GM23338 (cell line): Measurements from ENCODE around the gene EFNB3. TPM values are rescaled to one million over a fixed set of nuclear protein-coding genes. Genes with fewer than 3 reads are reported as not detected.

Experiments
- ATAC-seq: fragments of 200-7000 bp; cut with Tn5 transposase; 3 replicates; pipeline ENCODE4 v1.9.1; 2020
- DNase-seq: peaks from one replicate; pipeline ENCODE4 v3.0.0-alpha.2; 2015; ENCODE audit warnings: low spot score
- H2AFZ ChIP-seq: fragments of 200-600 bp; sonication (generic); 2 replicates; pipeline ENCODE4 v1.8.0; 2016; ENCODE audit warnings: antibody characterized with exemption, mild to moderate bottlenecking, moderate library complexity
- H3F3A ChIP-seq: fragments of 200-600 bp; sonication (generic); replicated peaks from 2 replicates; pipeline ENCODE4 v1.8.0; 2017; ENCODE audit warnings: antibody characterized with exemption, mixed run types, low read depth
- H3K27ac ChIP-seq: fragments of 200-600 bp; sonication (generic); 2 replicates; pipeline ENCODE4 v1.6.1; 2016; ENCODE audit warnings: low read depth
- H3K27me3 ChIP-seq: fragments of 200-600 bp; sonication (generic); 2 replicates; pipeline ENCODE4 v1.8.0; 2016; ENCODE audit warnings: mild to moderate bottlenecking, mixed run types, moderate library complexity; ENCODE audit not compliant: insufficient read depth
- H3K36me3 ChIP-seq: fragments of 200-600 bp; sonication (generic); 2 replicates; pipeline ENCODE4 v1.8.0; 2016; ENCODE audit warnings: mild to moderate bottlenecking; ENCODE audit not compliant: insufficient read depth
- H3K4me1 ChIP-seq: fragments of 200-600 bp; sonication (generic); 2 replicates; pipeline ENCODE4 v1.8.0; 2016; ENCODE audit warnings: mild to moderate bottlenecking, moderate library complexity; ENCODE audit not compliant: insufficient read depth
- H3K4me2 ChIP-seq: fragments of 200-600 bp; sonication (generic); 2 replicates; pipeline ENCODE4 v1.7.1; 2017; ENCODE audit warnings: mixed run types
- H3K4me3 ChIP-seq: fragments of 200-600 bp; sonication (generic); 2 replicates; pipeline ENCODE4 v1.6.1; 2016; ENCODE audit warnings: mixed run types
- H3K79me2 ChIP-seq: fragments of 200-600 bp; sonication (generic); replicated peaks from 2 replicates; pipeline ENCODE4 v1.8.0; 2017; ENCODE audit warnings: mild to moderate bottlenecking; ENCODE audit not compliant: insufficient read depth
- H3K9me2 ChIP-seq: fragments of 200-600 bp; sonication (generic); 2 replicates; pipeline ENCODE4 v1.8.0; 2017; ENCODE audit not compliant: insufficient read depth
- H4K20me1 ChIP-seq: fragments of 200-600 bp; sonication (generic); replicated peaks from 2 replicates; pipeline ENCODE4 v1.8.0; 2017; ENCODE audit warnings: mild to moderate bottlenecking; ENCODE audit not compliant: insufficient read depth
- H3K27ac Mint-ChIP-seq: 2 replicates; pipeline ENCODE4 v1.8.0; 2020; ENCODE audit warnings: inconsistent platforms, mild to moderate bottlenecking, moderate library complexity, mixed read lengths
- H3K27me3 Mint-ChIP-seq: 3 replicates; pipeline ENCODE4 v1.8.0; 2022; ENCODE audit warnings: low read depth, mild to moderate bottlenecking, moderate library complexity, mixed read lengths, inconsistent platforms; ENCODE audit not compliant: insufficient read depth, poor library complexity
- H3K36me3 Mint-ChIP-seq: 3 replicates; pipeline ENCODE4 v1.8.0; 2021; ENCODE audit warnings: low read depth, mild to moderate bottlenecking, inconsistent platforms, moderate library complexity, mixed read lengths
- H3K4me1 Mint-ChIP-seq: 3 replicates; pipeline ENCODE4 v1.8.0; 2020; ENCODE audit warnings: mild to moderate bottlenecking, inconsistent platforms, mixed read lengths
- H3K4me3 Mint-ChIP-seq: 3 replicates; pipeline ENCODE4 v1.8.0; 2021; ENCODE audit warnings: moderate library complexity, mild to moderate bottlenecking, inconsistent platforms, mixed read lengths
- H3K9me3 Mint-ChIP-seq: 3 replicates; pipeline ENCODE4 v1.8.0; 2020; ENCODE audit warnings: moderate library complexity, mild to moderate bottlenecking, inconsistent platforms, mixed read lengths
- EZH2phosphoT487 ChIP-seq: fragments of 200-600 bp; sonication (generic); IDR thresholded peaks from one replicate; pipeline ENCODE4 v1.8.1; 2018; ENCODE audit warnings: antibody characterized with exemption; ENCODE audit not compliant: unreplicated experiment
- JUNB ChIP-seq: IDR thresholded peaks from one replicate; pipeline ENCODE4 v1.6.1; 2016; ENCODE audit warnings: antibody characterized with exemption; ENCODE audit not compliant: unreplicated experiment
- POLR2AphosphoS5 ChIP-seq: IDR thresholded peaks from 2 replicates; pipeline ENCODE4 v1.6.1; 2016; ENCODE audit warnings: antibody characterized with exemption, low read depth
- STAT1 ChIP-seq: IDR thresholded peaks from one replicate; pipeline ENCODE4 v1.6.1; 2016; ENCODE audit warnings: antibody characterized with exemption; ENCODE audit not compliant: unreplicated experiment
- ZNF114 ChIP-seq: fragments of 250-450 bp; sonication (Bioruptor Pico); IDR thresholded peaks from 2 replicates; pipeline ENCODE4 v1.5.0; 2020; ENCODE audit warnings: mild to moderate bottlenecking, moderate library complexity
- ZNF331 ChIP-seq: fragments of 250-450 bp; sonication (Bioruptor Pico); IDR thresholded peaks from 2 replicates; pipeline ENCODE4 v1.5.0; 2020; ENCODE audit warnings: low read depth, mild to moderate bottlenecking, moderate library complexity
- polyA plus RNA-seq: library from polyadenylated mRNA; unstranded; fragments of >200 nt; fragmentation: Nextera tagmentation; extraction: Ambion mirVana; gene quantifications from 2 replicates; pipeline ENCODE4 v1.2.1, GENCODE V29; 2016
- total RNA-seq: library from RNA; depleted of rRNA; stranded (reverse); fragments of >200 nt; shearing (Covaris generic); gene quantifications from 2 replicates; pipeline ENCODE4 v1.2.3, GENCODE V29; 2014
- TF ChIP-seq, protein P1 (sequence below): fragments of 250-450 bp; sonication (Bioruptor Pico); IDR thresholded peaks from 2 replicates; pipeline ENCODE4 v1.5.0; 2020; ENCODE audit warnings: mild to moderate bottlenecking, moderate library complexity
- TF ChIP-seq, protein P2 (sequence below), 2 experiments: fragments of 200-600 bp in 1 of 2; sonication (generic) in 1 of 2; conservative IDR thresholded peaks; 2 replicates each; pipeline versions ENCODE4 v1.5.1 to v1.6.1; 2016 to 2017; ENCODE audit warnings: antibody characterized with exemption in 2 of 2, low read depth in 2 of 2, mild to moderate bottlenecking in 2 of 2, moderate library complexity in 1 of 2
- TF ChIP-seq, protein P3 (sequence below): IDR thresholded peaks from 2 replicates; pipeline ENCODE4 v1.6.1; 2016; ENCODE audit warnings: antibody characterized with exemption

EFNB3 gene
- total and polyA plus RNA-seq, 2 experiments from 2014 or later, result 4.2 to 11.5 TPM

DNA sequence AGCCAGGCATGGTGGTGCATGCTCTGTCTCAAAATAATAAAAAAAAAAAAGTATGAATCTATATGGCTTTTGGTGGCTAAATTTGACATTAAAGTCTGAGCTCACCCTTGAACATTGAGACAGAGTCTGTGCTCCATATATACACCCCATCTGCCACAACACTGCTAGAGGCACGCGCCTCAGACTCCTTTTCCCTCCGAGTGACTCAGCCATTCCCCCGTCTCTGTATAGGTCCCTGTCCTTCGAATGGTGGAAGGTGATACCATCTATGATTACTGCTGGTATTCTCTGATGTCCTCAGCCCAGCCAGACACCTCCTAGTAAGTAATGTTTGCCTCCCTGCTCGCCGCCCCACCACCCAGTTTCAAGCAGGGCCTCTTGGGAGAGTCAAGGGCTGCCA lies 4.5 kb upstream of the EFNB3 start:
- H3K9me3 Mint-ChIP-seq, result no peaks in the 10 kb centered on the region; the same call in 2 of the 3 replicates

More for the DNA sequence above, 4.5 kb upstream of the EFNB3 start:
- Histone ChIP-seq H3K4me1 (peaks cover 14% of the 10 kb centered on the region), H3K27ac (no peak overlapping the region), H3K9me2 (no peaks in the 10 kb centered on the region), H3K4me3 (no peak overlapping the region), H3K79me2 (no peaks in the 10 kb centered on the region), H4K20me1 (no peaks in the 10 kb centered on the region; the same call in 1 of the 2 replicates), H2AFZ (no peak overlapping the region), H3K27me3 (no peaks in the 10 kb centered on the region), H3K36me3 (no peaks in the 10 kb centered on the region), H3K4me2 (no peak overlapping the region), H3F3A (0 out of 2 replicates have a peak, but pooled peaks cover 11% of the 10 kb centered on the region)
- DNase-seq (no peak), ATAC-seq (no peak)
- peaks cover 14% of the 10 kb centered on the region for H3K27me3 Mint-ChIP-seq
- H3K4me3 Mint-ChIP-seq, result no peak overlapping the region
- TF ChIP-seq, protein P1, sequence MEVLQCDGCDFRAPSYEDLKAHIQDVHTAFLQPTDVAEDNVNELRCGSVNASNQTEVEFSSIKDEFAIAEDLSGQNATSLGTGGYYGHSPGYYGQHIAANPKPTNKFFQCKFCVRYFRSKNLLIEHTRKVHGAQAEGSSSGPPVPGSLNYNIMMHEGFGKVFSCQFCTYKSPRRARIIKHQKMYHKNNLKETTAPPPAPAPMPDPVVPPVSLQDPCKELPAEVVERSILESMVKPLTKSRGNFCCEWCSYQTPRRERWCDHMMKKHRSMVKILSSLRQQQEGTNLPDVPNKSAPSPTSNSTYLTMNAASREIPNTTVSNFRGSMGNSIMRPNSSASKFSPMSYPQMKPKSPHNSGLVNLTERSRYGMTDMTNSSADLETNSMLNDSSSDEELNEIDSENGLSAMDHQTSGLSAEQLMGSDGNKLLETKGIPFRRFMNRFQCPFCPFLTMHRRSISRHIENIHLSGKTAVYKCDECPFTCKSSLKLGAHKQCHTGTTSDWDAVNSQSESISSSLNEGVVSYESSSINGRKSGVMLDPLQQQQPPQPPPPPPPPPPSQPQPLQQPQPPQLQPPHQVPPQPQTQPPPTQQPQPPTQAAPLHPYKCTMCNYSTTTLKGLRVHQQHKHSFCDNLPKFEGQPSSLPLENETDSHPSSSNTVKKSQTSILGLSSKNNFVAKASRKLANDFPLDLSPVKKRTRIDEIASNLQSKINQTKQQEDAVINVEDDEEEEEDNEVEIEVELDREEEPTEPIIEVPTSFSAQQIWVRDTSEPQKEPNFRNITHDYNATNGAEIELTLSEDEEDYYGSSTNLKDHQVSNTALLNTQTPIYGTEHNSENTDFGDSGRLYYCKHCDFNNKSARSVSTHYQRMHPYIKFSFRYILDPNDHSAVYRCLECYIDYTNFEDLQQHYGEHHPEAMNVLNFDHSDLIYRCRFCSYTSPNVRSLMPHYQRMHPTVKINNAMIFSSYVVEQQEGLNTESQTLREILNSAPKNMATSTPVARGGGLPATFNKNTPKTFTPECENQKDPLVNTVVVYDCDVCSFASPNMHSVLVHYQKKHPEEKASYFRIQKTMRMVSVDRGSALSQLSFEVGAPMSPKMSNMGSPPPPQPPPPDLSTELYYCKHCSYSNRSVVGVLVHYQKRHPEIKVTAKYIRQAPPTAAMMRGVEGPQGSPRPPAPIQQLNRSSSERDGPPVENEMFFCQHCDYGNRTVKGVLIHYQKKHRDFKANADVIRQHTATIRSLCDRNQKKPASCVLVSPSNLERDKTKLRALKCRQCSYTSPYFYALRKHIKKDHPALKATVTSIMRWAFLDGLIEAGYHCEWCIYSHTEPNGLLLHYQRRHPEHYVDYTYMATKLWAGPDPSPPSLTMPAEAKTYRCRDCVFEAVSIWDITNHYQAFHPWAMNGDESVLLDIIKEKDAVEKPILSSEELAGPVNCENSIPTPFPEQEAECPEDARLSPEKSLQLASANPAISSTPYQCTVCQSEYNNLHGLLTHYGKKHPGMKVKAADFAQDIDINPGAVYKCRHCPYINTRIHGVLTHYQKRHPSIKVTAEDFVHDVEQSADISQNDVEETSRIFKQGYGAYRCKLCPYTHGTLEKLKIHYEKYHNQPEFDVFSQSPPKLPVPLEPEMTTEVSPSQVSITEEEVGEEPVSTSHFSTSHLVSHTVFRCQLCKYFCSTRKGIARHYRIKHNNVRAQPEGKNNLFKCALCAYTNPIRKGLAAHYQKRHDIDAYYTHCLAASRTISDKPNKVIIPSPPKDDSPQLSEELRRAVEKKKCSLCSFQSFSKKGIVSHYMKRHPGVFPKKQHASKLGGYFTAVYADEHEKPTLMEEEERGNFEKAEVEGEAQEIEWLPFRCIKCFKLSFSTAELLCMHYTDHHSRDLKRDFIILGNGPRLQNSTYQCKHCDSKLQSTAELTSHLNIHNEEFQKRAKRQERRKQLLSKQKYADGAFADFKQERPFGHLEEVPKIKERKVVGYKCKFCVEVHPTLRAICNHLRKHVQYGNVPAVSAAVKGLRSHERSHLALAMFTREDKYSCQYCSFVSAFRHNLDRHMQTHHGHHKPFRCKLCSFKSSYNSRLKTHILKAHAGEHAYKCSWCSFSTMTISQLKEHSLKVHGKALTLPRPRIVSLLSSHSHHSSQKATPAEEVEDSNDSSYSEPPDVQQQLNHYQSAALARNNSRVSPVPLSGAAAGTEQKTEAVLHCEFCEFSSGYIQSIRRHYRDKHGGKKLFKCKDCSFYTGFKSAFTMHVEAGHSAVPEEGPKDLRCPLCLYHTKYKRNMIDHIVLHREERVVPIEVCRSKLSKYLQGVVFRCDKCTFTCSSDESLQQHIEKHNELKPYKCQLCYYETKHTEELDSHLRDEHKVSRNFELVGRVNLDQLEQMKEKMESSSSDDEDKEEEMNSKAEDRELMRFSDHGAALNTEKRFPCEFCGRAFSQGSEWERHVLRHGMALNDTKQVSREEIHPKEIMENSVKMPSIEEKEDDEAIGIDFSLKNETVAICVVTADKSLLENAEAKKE (CRISPR knock-in tag), result no peak
- no peak for TF ChIP-seq EZH2phosphoT487
- no peak for TF ChIP-seq JUNB
- TF ChIP-seq STAT1, result no peak
- TF ChIP-seq, protein P2, sequence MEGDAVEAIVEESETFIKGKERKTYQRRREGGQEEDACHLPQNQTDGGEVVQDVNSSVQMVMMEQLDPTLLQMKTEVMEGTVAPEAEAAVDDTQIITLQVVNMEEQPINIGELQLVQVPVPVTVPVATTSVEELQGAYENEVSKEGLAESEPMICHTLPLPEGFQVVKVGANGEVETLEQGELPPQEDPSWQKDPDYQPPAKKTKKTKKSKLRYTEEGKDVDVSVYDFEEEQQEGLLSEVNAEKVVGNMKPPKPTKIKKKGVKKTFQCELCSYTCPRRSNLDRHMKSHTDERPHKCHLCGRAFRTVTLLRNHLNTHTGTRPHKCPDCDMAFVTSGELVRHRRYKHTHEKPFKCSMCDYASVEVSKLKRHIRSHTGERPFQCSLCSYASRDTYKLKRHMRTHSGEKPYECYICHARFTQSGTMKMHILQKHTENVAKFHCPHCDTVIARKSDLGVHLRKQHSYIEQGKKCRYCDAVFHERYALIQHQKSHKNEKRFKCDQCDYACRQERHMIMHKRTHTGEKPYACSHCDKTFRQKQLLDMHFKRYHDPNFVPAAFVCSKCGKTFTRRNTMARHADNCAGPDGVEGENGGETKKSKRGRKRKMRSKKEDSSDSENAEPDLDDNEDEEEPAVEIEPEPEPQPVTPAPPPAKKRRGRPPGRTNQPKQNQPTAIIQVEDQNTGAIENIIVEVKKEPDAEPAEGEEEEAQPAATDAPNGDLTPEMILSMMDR (conservative IDR thresholded peaks at IDR 0.05; ENCODE audit: low read depth in 2 of 2), result no peak
- TF ChIP-seq ZNF114 (CRISPR knock-in tag), result no peak
- TF ChIP-seq POLR2AphosphoS5, result no peak
- TF ChIP-seq, protein P3, sequence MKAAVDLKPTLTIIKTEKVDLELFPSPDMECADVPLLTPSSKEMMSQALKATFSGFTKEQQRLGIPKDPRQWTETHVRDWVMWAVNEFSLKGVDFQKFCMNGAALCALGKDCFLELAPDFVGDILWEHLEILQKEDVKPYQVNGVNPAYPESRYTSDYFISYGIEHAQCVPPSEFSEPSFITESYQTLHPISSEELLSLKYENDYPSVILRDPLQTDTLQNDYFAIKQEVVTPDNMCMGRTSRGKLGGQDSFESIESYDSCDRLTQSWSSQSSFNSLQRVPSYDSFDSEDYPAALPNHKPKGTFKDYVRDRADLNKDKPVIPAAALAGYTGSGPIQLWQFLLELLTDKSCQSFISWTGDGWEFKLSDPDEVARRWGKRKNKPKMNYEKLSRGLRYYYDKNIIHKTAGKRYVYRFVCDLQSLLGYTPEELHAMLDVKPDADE, result no peak
- TF ChIP-seq ZNF331 (CRISPR knock-in tag), result no peak
- H3K36me3 Mint-ChIP-seq, result peaks cover 19% of the 10 kb centered on the region
- H3K27ac Mint-ChIP-seq, result no peak overlapping the region
- peaks cover 17% of the 10 kb centered on the region for H3K4me1 Mint-ChIP-seq
